HG02610 (cell line): ENCODE results near the gene MAP2K1.
"Not testable (repeated sequence)": the region's sequence is repeated elsewhere in the genome, so short reads cannot be mapped to it uniquely, and the experiment has no call there.

Source experiments
- ATAC-seq: cut with Tn5 transposase; IDR thresholded peaks from one replicate; pipeline ENCODE4 v1.9.1; 2021; ENCODE audit warnings: mild to moderate bottlenecking, moderate library complexity; ENCODE audit not compliant: unreplicated experiment

The MAP2K1 gene

GRCh38 chr15:66502491-66502890, 115.8 kb downstream of the MAP2K1 start:
- ATAC-seq, result no peak

- ATAC-seq, result not testable (repeated sequence)
Measured at GRCh38 chr15:66503041-66503648, 116.4 kb downstream of the MAP2K1 start.

GRCh38 chr15:66503780-66504562, 117.3 kb downstream of the MAP2K1 start:
- ATAC-seq, result no peak

GRCh38 chr15:66504563-66505429, 118.1 kb downstream of the MAP2K1 start, which contains the start of the genes RPL4 and ZWILCH:
Gene RPL4, minus strand, starts transcription at chr15:66504855. Its CDS starts 65 bp downstream, at chr15:66504790.
Gene ZWILCH, plus strand, starts transcription at chr15:66505326. Its CDS starts 13 bp downstream, at chr15:66505339.
- peak; percentile 76 for ATAC-seq

GRCh38 chr15:66505430-66505811, 118.7 kb downstream of the MAP2K1 start:
- peak; percentile 25 for ATAC-seq

- ATAC-seq, result no peak
Measured at GRCh38 chr15:66505818-66506217, 119.1 kb downstream of the MAP2K1 start.

- no peak for ATAC-seq
Measured at GRCh38 chr15:66508293-66508883, 121.7 kb downstream of the MAP2K1 start.

GRCh38 chr15:66514586-66514985, 127.9 kb downstream of the MAP2K1 start:
- ATAC-seq, result no peak

- no peak for ATAC-seq
Measured at GRCh38 chr15:66515901-66516322, 129.2 kb downstream of the MAP2K1 start.

- no peak for ATAC-seq
Measured at GRCh38 chr15:66523926-66524325, 137.2 kb downstream of the MAP2K1 start.

- ATAC-seq, result no peak
Measured at GRCh38 chr15:66524838-66525237, 138.1 kb downstream of the MAP2K1 start.

GRCh38 chr15:66535056-66535455, 148.3 kb downstream of the MAP2K1 start:
- no peak for ATAC-seq
